Activated naive CD4-positive, alpha-beta T cell treated with anti-CD3 and anti-CD28 coated beads for 36 hours (primary cell): ENCODE data around the gene CYFIP1. TPM values are rescaled to one million over a fixed set of nuclear protein-coding genes. Genes with fewer than 3 reads are reported as not detected.

Experiments
- CTCF ChIA-PET: fragments of 350-600 bp; sonication (Branson Sonifier 250); formaldehyde crosslinking; loops from one replicate; lab custom pipeline; 2021; ENCODE audit warnings: antibody characterized with exemption; lab: Charles Lee
- DNase-seq: peaks from one replicate; pipeline ENCODE4 v3.0.0-alpha.2; 2020
- H3K27ac Mint-ChIP-seq: one replicate; pipeline ENCODE4 v1.8.0; 2021; ENCODE audit warnings: mild to moderate bottlenecking, mixed read lengths
- H3K27me3 Mint-ChIP-seq: one replicate; pipeline ENCODE4 v1.8.0; 2021; ENCODE audit warnings: low read depth, mixed read lengths
- H3K36me3 Mint-ChIP-seq: one replicate; pipeline ENCODE4 v1.8.0; 2021; ENCODE audit warnings: low read depth, mixed read lengths
- H3K4me1 Mint-ChIP-seq: one replicate; pipeline ENCODE4 v1.8.0; 2021; ENCODE audit warnings: low read depth, mixed read lengths
- H3K4me3 Mint-ChIP-seq: one replicate; pipeline ENCODE4 v1.8.0; 2021; ENCODE audit warnings: mild to moderate bottlenecking, moderate library complexity, mixed read lengths
- H3K9me3 Mint-ChIP-seq: one replicate; pipeline ENCODE4 v1.8.0; 2021; ENCODE audit warnings: mixed read lengths
- intact Hi-C: fragments of 100-400 bp; cut with micrococcal nuclease; formaldehyde crosslinking; loops from one replicate; pipeline ENCODE4 v1.15.1; 2023
- total RNA-seq, 2 experiments: library from RNA; stranded (reverse); gene quantifications; one replicate each; pipeline ENCODE4 v1.2.3, GENCODE V29; 2021

CYFIP1 gene
- total RNA-seq, 2 experiments from 2014 or later = 34.0 to 35.1 TPM

GRCh38 chr15:22952796-22953579 lies 27.2 kb downstream of the CYFIP1 start:
- Mint-ChIP-seq H3K27ac (no peak overlapping the region), H3K9me3 (no peaks in the 10 kb centered on the region), H3K36me3 (no peaks in the 10 kb centered on the region), H3K4me1 (peaks cover 10% of the 10 kb centered on the region), H3K4me3 (no peak overlapping the region), H3K27me3 (peaks cover 18% of the 10 kb centered on the region)
- intact Hi-C loops = no loop called here
- DNase-seq = no peak
- CTCF ChIA-PET = no interaction called here

DNA sequence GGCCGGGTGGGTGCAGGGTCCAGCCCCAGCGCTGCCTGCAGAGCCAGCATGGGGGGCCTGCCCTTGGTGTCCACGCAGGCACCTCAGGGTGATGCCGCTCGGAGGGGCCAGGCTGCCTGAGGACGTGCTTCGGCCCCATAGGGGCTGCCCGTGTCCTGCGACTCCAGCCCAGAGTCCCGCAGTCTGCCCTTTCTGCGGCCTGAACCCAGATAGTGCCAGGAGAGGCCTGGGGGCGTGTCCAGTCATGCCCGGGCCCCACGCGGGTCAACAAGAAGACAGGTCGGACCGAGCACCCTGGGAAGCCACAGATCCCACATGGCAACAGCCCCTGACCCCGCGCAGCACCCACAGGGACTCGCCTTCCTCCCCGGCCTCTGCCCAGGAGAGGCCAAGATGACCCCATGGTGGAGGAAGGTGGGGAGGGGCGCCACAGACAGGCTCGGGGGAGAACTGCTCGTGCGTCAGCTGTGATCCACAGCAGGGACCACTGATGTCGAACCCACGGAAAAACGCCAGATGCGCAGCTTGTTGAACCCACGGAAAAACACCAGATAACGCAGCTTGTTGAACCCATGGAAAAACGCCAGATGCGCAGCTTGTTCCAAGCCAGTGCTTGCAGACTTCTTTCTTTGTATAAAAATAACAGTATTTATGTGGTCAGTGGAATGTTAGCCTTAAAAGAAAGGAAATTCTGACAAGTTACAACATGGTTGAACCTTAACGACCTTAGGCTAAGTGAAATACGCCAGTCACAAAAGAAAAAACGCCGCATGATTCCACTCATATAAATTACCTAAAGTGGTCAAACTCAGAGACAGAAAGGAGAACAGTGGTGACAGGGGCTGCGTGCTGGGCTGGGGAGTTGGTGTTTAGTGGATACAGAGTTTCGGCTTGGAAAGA lies 28.5 kb downstream of the CYFIP1 start:
- DNase-seq = no peak
- Mint-ChIP-seq H3K36me3 (no peaks in the 10 kb centered on the region), H3K27ac (no peak overlapping the region), H3K4me3 (no peak overlapping the region), H3K9me3 (no peaks in the 10 kb centered on the region), H3K27me3 (peaks cover 26% of the 10 kb centered on the region), H3K4me1 (peaks cover 10% of the 10 kb centered on the region)
- intact Hi-C loops = no loop called here
- CTCF ChIA-PET = no interaction called here

GRCh38 chr15:22951031-22951380 lies 29.2 kb downstream of the CYFIP1 start:
- no peak for DNase-seq
- Mint-ChIP-seq H3K36me3 (no peaks in the 10 kb centered on the region), H3K9me3 (no peaks in the 10 kb centered on the region), H3K4me1 (peaks cover 10% of the 10 kb centered on the region), H3K27me3 (peaks cover 26% of the 10 kb centered on the region), H3K4me3 (no peak overlapping the region), H3K27ac (no peak overlapping the region)
- CTCF ChIA-PET = no interaction called here
- intact Hi-C loops = no loop called here

- peaks cover 26% of the 10 kb centered on the region for H3K27me3 Mint-ChIP-seq
- intact Hi-C loops = no loop called here
- H3K9me3 Mint-ChIP-seq = no peaks in the 10 kb centered on the region
- CTCF ChIA-PET = no interaction called here
- no peaks in the 10 kb centered on the region for H3K36me3 Mint-ChIP-seq
- no peak overlapping the region for H3K4me3 Mint-ChIP-seq
- no peak overlapping the region for H3K27ac Mint-ChIP-seq
- DNase-seq = no peak
- peaks cover 10% of the 10 kb centered on the region for H3K4me1 Mint-ChIP-seq
Observed at GRCh38 chr15:22950256-22950990, 29.7 kb downstream of the CYFIP1 start.

GRCh38 chr15:22949074-22949547 lies 31.1 kb downstream of the CYFIP1 start:
- intact Hi-C loops = no loop called here
- peaks cover 2% of the 10 kb centered on the region for H3K36me3 Mint-ChIP-seq
- CTCF ChIA-PET = interaction anchor here (0.7 kb wide), 1 partner anchor 59 kb away, joined by 4 read pairs; no protein-coding TSS in a partner anchor
- no peak overlapping the region for H3K27ac Mint-ChIP-seq
- DNase-seq = peak; percentile 31
- no peaks in the 10 kb centered on the region for H3K9me3 Mint-ChIP-seq
- peaks cover 26% of the 10 kb centered on the region for H3K27me3 Mint-ChIP-seq
- no peak overlapping the region for H3K4me3 Mint-ChIP-seq
- H3K4me1 Mint-ChIP-seq = peaks cover 10% of the 10 kb centered on the region

GRCh38 chr15:22948056-22948455 lies 32.1 kb downstream of the CYFIP1 start:
- Mint-ChIP-seq H3K4me3 (no peak overlapping the region), H3K4me1 (peaks cover 10% of the 10 kb centered on the region), H3K27ac (no peak overlapping the region), H3K36me3 (peaks cover 2% of the 10 kb centered on the region), H3K27me3 (peaks cover 26% of the 10 kb centered on the region), H3K9me3 (no peaks in the 10 kb centered on the region)
- no peak for DNase-seq
- intact Hi-C loops = no loop called here
- CTCF ChIA-PET = interaction anchor here (1.1 kb wide), 1 partner anchor 12 kb away, joined by 5 read pairs; no protein-coding TSS in a partner anchor

GRCh38 chr15:22947101-22948000 lies 32.8 kb downstream of the CYFIP1 start:
- H3K27me3 Mint-ChIP-seq = peaks cover 26% of the 10 kb centered on the region
- CTCF ChIA-PET = interaction anchor here (1.1 kb wide), 1 partner anchor 12 kb away, joined by 5 read pairs; no protein-coding TSS in a partner anchor
- H3K9me3 Mint-ChIP-seq = no peaks in the 10 kb centered on the region
- intact Hi-C loops = no loop called here
- no peak overlapping the region for H3K4me3 Mint-ChIP-seq
- peaks cover 10% of the 10 kb centered on the region for H3K4me1 Mint-ChIP-seq
- DNase-seq = no peak
- H3K36me3 Mint-ChIP-seq = peaks cover 2% of the 10 kb centered on the region
- no peak overlapping the region for H3K27ac Mint-ChIP-seq

DNA sequence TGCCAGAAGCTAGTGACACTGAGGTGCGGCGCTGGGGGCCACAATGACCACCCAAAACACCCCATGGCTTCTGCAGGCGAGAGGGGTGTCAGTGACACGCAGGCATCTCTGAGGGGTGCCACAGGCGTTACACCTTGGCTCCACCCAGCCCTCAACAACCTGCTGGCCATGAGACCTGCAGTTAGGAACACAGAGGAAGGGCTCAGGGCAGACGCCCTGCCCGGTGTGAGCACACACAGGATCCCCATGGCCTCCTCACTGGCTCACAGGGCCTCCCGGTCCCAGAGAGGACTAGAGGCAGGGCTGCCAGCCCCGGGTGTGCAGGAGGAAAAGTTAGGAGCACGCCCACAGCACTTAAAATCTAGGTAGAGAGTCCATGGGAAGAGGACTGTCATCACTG lies 35.1 kb downstream of the CYFIP1 start:
- H3K27ac Mint-ChIP-seq = no peak overlapping the region
- no peak for DNase-seq
- no peak overlapping the region for H3K4me3 Mint-ChIP-seq

GRCh38 chr15:22944651-22945050 lies 35.5 kb downstream of the CYFIP1 start:
- Mint-ChIP-seq H3K9me3 (no peaks in the 10 kb centered on the region), H3K27me3 (peaks cover 20% of the 10 kb centered on the region), H3K4me1 (peaks cover 10% of the 10 kb centered on the region), H3K36me3 (peaks cover 2% of the 10 kb centered on the region), H3K27ac (no peak overlapping the region), H3K4me3 (no peak overlapping the region)
- CTCF ChIA-PET = no interaction called here
- DNase-seq = no peak
- intact Hi-C loops = no loop called here

More for the DNA sequence above, 35.1 kb downstream of the CYFIP1 start:
- CTCF ChIA-PET = no interaction called here
- Mint-ChIP-seq H3K27me3 (peaks cover 21% of the 10 kb centered on the region), H3K36me3 (peaks cover 2% of the 10 kb centered on the region), H3K9me3 (no peaks in the 10 kb centered on the region), H3K4me1 (peaks cover 10% of the 10 kb centered on the region)
- intact Hi-C loops = no loop called here

- H3K27me3 Mint-ChIP-seq = peaks cover 8% of the 10 kb centered on the region
- H3K27ac Mint-ChIP-seq = no peak overlapping the region
- no peaks in the 10 kb centered on the region for H3K9me3 Mint-ChIP-seq
- DNase-seq = no peak
- intact Hi-C loops = no loop called here
- no peaks in the 10 kb centered on the region for H3K4me1 Mint-ChIP-seq
- H3K4me3 Mint-ChIP-seq = no peak overlapping the region
- peaks cover 2% of the 10 kb centered on the region for H3K36me3 Mint-ChIP-seq
- CTCF ChIA-PET = interaction anchor here (0.8 kb wide), 1 partner anchor 14 kb away, joined by 4 read pairs; no protein-coding TSS in a partner anchor
Observed at GRCh38 chr15:22942877-22943276, 37.3 kb downstream of the CYFIP1 start.

- H3K4me3 Mint-ChIP-seq = no peak overlapping the region
- intact Hi-C loops = no loop called here
- no peak for DNase-seq
- H3K4me1 Mint-ChIP-seq = no peaks in the 10 kb centered on the region
- H3K27ac Mint-ChIP-seq = no peak overlapping the region
- H3K36me3 Mint-ChIP-seq = peaks cover 2% of the 10 kb centered on the region
- no peaks in the 10 kb centered on the region for H3K9me3 Mint-ChIP-seq
- H3K27me3 Mint-ChIP-seq = peaks cover 3% of the 10 kb centered on the region
- CTCF ChIA-PET = interaction anchor here (0.8 kb wide), 1 partner anchor 14 kb away, joined by 4 read pairs; no protein-coding TSS in a partner anchor
Observed at GRCh38 chr15:22942306-22942855, 37.8 kb downstream of the CYFIP1 start.
